ENCODE measurements around the gene VPS26B.
"Not testable (repeated sequence)": the region's sequence is repeated elsewhere in the genome, so short reads cannot be mapped to it uniquely, and the experiment has no call there.

VPS26B gene

DNA sequence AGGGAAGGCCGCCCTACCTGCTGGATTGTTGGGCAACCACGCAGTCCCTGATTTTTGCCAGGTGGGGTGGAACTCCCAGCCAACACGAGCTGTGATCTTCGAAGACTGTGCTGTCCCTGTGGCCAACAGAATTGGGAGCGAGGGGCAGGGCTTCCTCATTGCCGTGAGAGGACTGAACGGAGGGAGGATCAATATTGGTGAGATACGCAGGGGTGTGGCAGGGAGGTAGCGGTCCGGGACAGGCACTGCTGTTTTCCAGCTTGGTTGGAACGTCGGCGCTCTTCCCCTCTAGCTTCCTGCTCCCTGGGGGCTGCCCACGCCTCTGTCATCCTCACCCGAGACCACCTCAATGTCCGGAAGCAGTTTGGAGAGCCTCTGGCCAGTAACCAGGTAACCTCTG, 36.5 kb downstream of the VPS26B start:
- DNase-seq: no peak

DNA sequence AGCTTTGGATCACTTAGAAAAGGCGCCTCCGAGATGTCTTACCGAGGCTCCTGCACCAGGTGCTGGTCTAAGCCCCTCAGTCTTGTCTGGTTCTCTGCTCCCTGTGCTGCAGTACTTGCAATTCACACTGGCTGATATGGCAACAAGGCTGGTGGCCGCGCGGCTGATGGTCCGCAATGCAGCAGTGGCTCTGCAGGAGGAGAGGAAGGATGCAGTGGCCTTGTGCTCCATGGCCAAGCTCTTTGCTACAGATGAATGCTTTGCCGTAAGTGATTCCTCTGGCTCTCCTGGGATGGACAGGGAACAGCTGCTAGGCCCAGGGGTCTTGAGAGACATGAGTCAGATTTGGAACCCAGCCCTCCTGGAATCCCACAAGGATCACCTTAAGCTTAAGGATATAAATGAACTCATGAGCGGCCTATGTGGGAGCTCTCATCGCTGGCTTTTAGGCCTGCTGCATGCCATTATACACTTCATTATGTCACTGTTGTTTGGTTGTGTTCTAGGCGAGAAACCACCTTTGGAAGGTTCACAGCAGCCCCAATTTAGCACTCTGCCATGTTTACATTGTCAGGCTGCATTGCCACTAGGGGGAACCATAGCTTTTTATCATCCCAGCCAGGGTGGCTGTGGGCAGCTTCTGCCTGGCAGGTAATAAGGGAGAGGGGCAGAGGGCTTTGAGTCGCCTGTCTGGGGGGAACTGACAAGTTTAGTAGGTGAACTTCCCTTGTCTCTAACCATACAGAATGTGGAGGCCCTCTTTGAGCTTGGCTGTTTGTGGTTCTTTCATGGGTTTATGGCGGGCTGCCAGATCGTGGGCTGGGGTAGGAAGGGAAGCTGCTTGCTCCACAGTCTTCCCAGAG, 37.4 kb downstream of the VPS26B start:
- peak; percentile 35 for DNase-seq

DNA sequence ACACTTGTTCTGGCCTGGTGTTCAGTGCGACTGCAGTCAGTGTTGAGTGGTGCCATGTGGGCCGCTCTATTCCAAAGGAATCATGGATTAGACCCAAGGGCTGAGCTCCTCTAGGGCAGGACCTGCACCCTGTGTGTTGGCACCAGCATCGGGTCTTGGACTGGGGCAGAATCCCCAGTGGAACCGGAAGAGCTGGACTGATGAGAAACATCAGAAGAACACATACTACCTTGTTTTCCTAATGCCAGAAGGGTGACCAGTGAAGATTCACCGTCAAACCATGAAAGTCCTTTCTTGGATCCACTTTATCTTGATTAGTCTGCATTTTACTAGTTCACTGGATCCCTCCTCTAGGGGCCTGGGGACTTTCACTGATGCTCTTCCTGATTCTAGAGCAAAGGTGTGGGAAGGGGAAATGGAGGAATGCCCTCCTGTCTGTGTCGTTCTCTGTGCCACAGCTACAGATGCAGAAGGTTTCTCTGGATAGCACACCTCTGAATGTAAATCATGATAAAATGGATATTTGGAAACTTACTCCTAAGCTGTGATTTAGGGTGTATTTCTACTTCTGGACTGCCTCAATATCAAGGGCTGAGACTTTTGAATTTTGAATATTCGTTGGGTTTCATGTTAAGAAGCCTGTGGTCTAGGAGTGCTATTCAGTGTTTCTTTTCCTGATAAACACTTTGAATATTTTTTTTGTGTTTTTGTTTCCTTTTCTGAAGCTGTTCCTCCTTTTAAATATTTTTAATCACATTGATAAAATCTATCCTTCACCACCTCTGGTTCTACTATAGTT, 40.7 kb downstream of the VPS26B start:
- no peak for DNase-seq

DNA sequence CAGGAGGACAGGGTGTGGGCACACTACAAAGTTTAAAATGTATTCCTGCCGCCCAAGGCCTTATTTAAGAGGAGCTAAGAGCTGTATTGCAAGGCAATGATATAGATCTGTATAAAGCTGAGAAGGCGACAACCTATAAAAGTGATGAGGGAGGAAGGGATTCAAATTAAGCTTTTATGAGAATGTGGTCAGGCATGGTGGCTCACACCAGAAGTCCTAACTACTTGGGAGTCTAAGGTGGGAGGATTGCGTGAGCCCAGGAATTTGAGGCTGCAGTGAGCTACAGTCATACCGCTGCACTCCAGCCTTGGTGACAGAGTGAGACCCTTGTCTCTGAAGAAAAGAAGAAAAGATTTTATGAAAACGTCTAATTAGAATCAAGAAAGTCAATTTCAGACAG, 42.0 kb downstream of the VPS26B start:
- no peak for DNase-seq

DNA sequence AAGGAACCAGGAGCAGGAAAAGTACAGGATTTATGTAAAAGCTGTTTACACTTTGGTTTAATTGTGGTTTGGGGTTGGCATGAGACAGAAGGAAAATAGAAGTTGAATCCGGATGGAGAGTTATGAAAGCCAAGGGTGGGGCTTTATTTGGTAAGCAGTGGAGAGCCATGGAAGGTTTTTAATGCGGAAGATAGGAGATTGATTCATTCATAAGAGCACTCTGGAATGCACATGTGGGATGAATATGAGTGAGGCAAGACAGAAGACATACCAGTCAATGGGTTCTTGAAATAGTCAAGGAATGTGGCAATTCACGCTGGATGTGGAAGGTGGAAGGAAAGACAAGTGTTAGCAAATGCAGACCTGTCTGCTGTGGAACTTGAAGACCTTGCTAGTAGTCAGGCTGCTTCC, 42.4 kb downstream of the VPS26B start:
- no peak for DNase-seq

DNA sequence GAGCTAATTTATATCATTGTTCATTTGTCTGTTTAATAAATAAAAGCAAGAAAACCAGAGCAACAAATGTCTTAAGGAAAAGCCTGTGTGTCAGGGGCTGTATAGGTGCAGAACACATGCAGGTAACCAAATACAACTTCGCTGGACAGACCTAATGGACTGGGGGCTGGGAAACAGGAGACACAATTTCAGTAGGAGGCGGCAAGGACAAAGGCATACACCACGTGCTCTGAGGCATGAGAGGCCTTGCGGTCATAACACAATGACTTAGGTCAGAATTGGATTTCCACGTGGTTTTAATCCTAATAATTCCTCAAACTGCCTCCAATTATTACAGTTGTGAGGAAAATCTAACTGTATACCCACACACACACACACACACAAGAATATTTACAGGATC, 43.0 kb downstream of the VPS26B start:
- DNase-seq: no peak

DNA sequence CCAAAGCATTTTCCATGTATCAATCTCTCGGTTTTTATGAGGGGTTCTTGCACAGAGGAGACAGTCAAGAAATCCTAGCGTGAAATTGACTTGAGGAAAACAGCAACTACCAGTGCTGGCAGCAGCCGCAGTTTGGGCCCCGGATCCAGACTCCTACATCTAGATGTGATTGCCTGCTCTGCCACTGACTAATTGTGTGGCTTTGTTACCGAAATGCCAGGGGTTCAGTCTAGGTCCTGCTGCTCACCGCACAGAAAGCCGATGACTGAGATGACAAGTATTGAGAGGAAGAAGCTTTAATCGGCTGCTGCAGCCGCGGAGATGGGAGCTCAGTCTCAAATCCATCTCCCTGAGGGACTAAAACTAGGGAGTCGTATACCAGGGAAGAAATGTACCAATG, 43.5 kb downstream of the VPS26B start:
- no peak for DNase-seq

DNA sequence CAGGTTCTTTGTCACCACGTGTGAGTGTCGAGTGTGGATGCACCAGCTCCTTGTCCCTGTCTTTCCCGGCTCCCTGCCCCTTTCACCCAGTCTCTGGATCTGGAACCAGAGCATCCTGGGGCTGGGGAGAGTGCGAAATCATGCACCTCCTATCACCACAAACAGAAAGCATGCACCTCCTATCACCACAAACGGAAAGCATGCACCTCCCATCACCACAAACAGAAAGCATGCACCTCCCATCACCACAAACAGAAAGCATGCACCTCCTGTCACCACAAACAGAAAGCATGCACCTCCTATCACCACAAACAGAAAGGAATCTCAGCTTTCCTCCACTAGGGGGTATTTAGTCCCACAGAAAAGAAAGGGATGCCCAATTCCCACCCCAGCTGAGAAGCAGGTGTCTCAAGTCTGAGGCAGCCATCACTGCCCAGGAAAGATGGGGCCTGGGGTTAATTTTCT, 45.8 kb downstream of the VPS26B start:
- DNase-seq: peak; percentile 39

DNA sequence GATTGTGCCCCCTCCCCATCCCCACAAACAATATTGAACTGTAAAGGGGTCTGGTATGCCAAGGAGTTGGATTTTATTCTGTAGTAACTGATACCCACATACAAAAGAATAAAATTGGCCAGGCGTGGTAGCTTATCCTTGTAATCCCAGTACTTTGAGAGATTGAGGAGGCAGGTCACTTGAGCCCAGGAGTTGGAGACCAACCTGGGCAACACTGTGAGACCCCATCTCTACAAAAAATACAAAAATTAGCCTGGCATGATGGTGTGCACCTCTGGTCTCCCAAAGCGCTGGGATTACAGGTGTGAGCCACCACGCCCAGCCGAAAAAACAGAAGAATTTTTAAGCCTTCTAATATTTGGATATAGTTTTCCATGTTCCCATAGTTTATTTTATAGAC, 47.5 kb downstream of the VPS26B start:
- no peak for DNase-seq

DNA sequence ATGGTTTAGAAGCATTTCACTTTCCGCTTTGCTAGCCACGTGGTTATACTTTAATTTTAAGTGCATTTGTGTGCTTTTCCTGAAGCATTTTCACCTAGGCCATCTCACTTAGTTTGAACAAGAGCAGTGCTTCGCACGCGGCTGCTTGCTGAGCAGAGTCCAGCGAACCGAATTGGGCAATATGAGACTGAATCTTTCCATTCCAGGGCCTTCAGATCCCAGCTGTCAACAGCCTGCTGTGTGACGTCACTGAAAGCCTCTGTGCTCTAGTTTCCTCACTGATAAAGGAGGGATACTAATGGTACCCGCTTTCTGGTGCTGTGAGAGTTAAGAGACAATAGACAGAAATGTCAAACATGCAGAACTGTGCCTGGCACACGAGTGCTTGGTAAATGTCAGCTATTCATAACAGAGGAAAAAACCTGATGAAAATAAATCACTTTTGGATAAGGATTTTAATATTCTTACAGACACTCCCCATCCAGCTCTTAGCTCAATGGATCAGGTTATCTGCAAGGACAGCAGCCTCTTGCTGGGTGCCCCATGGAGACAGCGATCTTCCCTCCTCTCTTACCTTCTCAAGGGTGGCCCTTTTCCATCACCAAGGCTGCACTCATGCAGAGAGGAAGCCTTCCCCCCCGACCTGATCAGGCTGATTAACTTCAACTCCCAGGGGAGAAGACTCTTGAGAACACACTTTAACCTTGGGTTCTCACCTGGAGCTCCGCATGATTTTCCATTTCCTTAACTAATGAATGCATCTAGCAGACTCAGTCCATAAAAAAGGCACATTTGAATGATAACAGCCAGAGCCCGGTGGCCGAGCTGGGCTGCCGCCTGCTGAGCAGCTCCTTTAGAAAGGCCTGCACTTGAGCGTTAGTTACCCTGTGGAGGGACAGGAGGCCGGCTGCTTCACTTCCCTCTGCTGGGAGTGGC, 48.2 kb downstream of the VPS26B start:
- DNase-seq: peak; percentile 64

DNA sequence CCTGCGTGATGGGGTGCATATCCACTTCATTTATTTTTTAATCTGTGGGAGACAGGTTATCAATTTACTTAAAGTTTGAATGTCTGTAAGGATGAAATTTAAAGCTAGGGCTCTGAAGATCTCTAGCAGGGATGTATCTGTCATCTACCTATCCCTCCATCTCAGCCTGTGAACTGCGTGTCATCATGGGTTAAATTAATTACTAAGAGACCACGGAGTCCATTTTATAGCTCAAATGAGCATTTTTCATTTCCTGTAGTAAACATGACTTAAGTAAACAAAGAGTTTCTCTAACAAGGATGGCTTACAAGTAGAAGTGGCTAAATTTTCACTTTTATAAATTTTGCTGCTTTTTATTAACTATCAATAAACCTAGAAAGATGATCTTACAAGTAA, 48.8 kb downstream of the VPS26B start:
- DNase-seq: no peak

DNA sequence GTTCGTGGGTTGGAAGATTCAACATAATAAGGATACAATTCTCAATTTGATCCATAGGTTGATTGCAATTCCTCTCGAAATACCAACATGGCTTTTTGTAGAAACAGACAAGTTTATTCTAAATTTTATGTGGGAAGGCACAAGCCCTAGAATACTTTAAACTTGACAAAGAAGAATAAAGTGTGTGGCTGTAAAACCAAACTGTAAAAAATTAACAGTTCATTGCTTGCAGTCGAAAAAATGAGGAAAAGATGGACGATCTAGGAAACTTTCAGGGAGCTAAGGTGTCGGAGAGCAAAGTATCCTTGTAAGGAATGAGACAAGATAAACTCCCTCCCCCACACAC, 50.7 kb downstream of the VPS26B start:
- no peak for DNase-seq

DNA sequence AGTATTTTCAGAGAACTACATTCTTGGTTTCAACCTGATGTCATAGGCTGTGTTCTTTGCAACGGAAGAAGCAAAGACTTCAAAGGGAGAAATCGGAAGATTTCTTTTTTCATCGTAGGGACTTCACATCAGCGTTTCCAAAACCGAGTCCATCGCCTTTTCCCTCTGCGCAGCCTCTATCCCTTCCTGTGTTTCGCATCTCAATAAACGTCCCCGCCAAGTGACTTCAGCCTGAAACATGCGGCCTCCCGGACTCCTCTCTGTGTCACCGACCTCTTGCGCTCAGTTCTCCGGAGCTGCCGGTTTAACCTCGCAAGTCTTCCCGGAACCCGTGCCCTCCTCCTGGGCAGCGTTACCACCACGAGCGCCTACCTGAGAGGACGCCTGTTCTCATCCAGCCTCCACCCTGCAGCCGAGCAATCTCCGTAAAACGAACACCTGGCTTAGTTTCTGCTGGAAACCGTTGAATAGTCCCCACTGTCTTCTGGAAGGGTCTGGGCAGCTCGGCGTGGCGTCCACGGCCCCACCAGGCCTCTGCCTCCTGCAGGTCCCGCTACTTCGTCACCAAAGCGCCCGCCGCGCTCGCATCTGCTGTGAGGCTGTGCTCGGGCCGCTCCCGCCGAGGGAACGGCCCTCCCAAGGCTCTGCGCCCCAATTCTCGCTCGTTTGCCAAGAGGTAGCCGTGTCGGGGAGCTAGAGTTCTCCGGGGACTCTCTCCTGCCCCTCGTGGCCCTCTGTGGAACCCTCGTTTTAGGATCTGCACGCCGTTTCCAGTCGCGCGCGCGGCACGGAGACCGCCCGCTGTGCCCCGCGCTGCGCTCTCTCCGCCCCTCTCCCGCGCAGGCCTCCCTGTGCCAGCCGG, 51.3 kb downstream of the VPS26B start, which contains the start of gene GLB1L3:
TSS of gene GLB1L3 (plus strand) at position 846 of the 862 bp plus-strand sequence. CDS start 362 bp downstream, outside the sequence.
- peak; percentile 82 for DNase-seq

DNA sequence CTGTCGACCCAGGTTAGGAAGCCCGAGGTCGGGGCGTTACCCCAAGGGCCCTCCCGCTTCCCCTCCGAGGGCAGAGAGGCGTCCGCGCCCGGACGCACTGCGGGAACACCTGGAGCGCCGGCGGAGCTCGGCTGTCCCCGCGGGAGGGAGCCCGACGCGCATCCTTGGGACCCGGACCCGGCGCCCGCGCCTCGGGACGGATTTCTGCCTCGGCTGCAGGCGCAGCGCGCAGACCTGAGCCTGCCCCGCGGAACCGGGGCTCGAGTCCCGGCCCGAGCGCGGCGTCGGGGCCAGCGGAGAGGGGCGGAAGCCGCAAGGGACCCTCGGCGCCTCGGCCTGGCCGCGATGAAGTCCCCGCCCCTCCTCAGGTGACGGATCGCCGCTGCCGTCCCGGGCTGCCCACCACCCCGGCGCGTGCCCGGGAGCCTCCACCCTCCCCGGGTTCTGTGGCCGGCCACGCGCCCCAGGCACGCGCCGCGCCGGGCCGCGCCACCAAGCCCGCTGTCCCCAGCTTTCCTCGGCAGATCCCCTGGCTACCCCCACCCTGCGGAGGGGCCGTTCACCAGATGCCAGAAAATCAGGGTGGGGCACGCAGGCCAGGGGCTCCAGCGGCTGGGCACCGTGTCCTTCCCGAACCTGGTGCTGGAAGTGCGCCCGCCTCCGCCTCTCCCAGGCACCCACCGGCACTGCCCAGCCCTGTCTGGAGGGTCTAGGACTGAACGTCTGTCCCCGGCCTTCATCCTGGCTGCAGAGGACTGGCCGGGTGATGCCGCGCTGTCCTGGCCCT, 52.1 kb downstream of the VPS26B start:
- peak; percentile 73 for DNase-seq

DNA sequence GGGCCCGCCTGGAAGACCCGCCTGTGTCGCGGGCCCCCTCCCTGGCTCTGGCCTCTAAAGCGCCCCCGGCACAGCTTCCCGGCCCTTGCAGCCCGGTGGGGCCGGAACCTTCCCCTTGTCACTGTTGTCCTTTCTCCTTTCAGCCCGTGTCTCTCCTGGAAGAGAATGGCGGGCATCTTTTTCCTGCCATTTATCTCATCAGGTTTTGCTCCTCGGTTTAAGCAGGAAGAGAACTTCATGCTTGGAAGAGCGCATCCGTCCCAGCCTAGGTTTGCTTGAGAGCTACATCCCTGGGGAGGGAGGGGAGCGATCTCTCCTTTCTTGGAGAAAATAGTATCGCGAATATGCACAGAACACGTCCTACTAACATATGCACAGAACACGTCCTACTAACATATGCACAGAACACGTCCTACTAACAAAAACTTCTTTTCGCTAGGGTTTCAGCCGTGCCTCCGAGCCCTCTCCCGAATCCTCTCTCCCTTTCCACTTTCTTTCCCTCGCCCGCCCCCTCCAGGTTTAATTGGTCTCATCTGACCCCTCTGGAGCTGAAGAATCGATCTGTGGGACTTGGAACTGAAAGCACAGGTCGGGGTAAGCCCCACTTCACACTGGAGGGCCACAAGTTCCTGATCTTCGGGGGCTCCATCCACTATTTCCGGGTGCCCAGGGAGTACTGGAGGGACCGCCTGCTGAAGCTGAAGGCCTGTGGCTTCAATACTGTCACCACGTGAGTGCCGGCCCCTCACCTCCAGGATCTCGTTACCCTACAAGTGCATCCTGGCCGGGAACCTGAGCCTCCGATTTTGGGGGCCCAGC, 52.9 kb downstream of the VPS26B start:
- no peak for DNase-seq

DNA sequence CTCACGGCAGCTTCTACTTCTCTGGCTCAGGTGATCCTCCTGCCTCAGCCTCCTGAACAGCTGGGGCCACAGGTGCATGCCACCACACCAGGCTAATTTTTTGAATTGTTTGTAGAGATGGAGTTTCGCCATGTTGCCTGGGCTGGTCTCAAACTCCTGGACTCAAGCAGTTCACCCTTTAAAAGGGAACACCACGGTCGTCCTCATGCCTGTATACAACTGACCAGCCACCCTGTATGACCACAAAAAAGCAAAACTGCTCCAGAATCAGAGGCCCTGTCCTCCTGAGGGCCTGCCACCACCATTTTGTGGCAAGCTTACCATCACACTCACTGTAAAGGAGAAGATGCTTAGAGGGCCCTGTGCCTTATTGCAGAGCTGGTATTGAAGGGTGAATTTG, 53.9 kb downstream of the VPS26B start:
- no peak for DNase-seq

DNA sequence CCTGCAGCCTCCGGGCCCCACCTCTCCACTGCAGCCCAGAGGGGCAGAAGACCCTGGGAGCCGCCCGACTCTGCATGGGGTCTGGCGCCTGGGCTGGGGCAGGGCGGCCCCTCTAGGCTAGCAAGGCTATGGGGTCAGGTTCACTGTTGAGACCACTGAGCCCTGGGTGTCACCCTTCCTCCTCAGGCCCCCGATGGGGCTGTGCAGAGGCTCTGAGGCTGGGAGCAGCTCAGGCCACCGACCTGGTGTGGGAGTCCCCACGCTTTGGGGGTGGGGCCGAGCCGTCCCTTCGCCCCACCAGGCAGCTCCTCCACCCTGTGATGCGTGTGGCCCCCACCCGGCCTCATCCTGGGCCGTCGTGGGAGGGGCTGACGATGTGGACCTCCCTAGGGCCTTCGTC, 57.2 kb downstream of the VPS26B start:
- DNase-seq: not testable (repeated sequence)

DNA sequence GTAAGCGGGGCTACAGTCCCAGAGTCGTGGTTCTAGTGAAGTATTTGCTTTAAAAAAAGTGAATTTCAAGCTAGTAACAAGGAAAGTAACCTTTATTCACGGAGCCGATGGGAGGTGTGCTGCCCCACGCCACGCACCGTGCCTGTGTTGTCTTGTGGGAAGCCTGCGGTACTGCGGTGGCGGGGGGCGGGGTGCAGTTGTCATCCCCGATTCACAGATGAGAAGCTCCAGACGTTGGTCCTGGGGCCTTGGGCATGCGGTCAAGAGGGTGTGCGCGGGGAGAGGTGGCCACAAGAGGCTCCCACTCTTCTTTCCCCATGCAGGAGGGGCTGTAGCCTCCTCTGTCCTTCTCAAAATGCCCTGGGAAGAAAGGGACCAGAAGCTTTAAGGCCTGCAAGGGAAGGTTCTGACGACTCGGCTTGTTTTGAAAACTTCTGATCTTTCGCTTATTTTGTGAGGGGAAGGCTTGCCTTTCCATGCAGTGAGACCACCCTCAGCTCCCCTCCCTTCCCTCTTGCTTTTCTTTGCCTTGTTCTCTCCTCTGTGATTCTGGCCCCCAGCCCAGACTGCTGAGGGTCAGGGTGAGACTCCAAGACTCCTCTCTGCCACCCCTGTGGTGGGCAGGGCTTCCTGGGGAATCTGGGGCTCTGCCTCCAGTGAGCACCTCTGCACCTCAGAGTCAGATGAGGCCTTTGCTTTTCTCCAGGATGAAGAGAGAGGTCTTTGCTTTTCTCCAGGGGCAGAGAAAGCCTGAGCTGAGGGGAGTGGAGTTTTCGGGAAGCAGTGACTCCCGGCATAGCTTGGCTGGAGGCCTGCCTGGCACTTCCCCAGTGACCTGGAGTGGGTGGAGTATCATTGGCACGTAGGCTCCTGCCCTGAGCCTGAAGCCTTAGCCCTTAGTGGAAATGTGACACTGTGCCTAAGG, 57.9 kb downstream of the VPS26B start:
- DNase-seq: no peak
